Ascending aorta (tissue), 2 donors: Measurements from ENCODE around the gene COL3A1. TPM values are rescaled to one million over a fixed set of nuclear protein-coding genes. Genes with fewer than 3 reads are reported as not detected.

Experiments used
- DNase-seq, 2 donors: peaks; one replicate each; pipeline ENCODE4 v3.0.0-alpha.2; 2019; ENCODE audit warnings: low spot score in 2 of 2
- H3K27ac ChIP-seq, 2 donors: fragments of 200-600 bp; sonication (generic); one replicate each; pipeline ENCODE4 v1.5.1; 2016 to 2017; ENCODE audit warnings: mild to moderate bottlenecking in 1 of 2
- H3K27me3 ChIP-seq: fragments of 200-600 bp; sonication (generic); one replicate; pipeline ENCODE4 v1.5.1; 2017
- H3K36me3 ChIP-seq, 2 donors: fragments of 200-600 bp; sonication (generic); one replicate each; pipeline ENCODE4 v1.5.1; 2016
- H3K4me1 ChIP-seq, 2 donors: fragments of 200-600 bp; sonication (generic); one replicate each; pipeline ENCODE4 v1.5.1; 2016 to 2017; ENCODE audit warnings: mild to moderate bottlenecking in 1 of 2
- H3K4me3 ChIP-seq, 2 donors: fragments of 200-600 bp; sonication (generic); one replicate each; pipeline ENCODE4 v1.5.1; 2016 to 2017; ENCODE audit warnings: mild to moderate bottlenecking in 1 of 2
- H3K9me3 ChIP-seq, 2 donors: fragments of 200-600 bp; sonication (generic); one replicate each; pipeline ENCODE4 v1.5.1; 2016
- CTCF ChIP-seq, 3 experiments: fragments of 200-600 bp in 2 of 3; fragments of 450-650 bp in 1 of 3; sonication (generic) in 2 of 3; IDR thresholded peaks; one replicate each; pipeline ENCODE4 v1.5.1; 2016 to 2019; ENCODE audit warnings: antibody characterized with exemption in 3 of 3, mild to moderate bottlenecking in 1 of 3, moderate library complexity in 1 of 3
- intact Hi-C: fragments of 100-400 bp; cut with DNase I; formaldehyde crosslinking; loops from one replicate; pipeline ENCODE4 v1.15.1; 2023
- total RNA-seq: library from RNA; depleted of rRNA; stranded (reverse); fragments of >200 nt; gene quantifications from one replicate; pipeline ENCODE4 v1.1.0, GENCODE V29; 2016

The COL3A1 gene
- total RNA-seq, 1 donor from 2014 or later, result 411 TPM

GRCh38 chr2:188944442-188944841, 29.7 kb upstream of the COL3A1 start:
- Histone ChIP-seq H3K9me3 (no peaks in the 10 kb centered on the region), H3K27me3 (no peaks in the 10 kb centered on the region), H3K4me1 (no peaks in the 10 kb centered on the region), H3K36me3 (no peaks in the 10 kb centered on the region), H3K27ac (no peak overlapping the region), H3K4me3 (no peak overlapping the region)
- no peak for DNase-seq
- intact Hi-C loops, result no loop called here
- no peak for TF ChIP-seq CTCF (IDR thresholded peaks at IDR 0.05)

- Histone ChIP-seq H3K27me3 (no peaks in the 10 kb centered on the region), H3K4me1 (no peaks in the 10 kb centered on the region), H3K4me3 (no peak overlapping the region), H3K36me3 (no peaks in the 10 kb centered on the region), H3K9me3 (no peaks in the 10 kb centered on the region), H3K27ac (no peak overlapping the region)
- intact Hi-C loops, result no loop called here
- TF ChIP-seq CTCF (IDR thresholded peaks at IDR 0.05), result no peak
- no peak for DNase-seq
Observed at GRCh38 chr2:188949046-188949818, 24.9 kb upstream of the COL3A1 start.

GRCh38 chr2:188952901-188953300, 21.3 kb upstream of the COL3A1 start:
- no peaks in the 10 kb centered on the region for H3K9me3 ChIP-seq
- H3K27me3 ChIP-seq, result no peaks in the 10 kb centered on the region
- no peak for DNase-seq
- no peaks in the 10 kb centered on the region for H3K4me1 ChIP-seq
- no peak overlapping the region for H3K4me3 ChIP-seq
- TF ChIP-seq CTCF (IDR thresholded peaks at IDR 0.05), result no peak
- H3K27ac ChIP-seq, result no peak overlapping the region
- H3K36me3 ChIP-seq, result no peaks in the 10 kb centered on the region
- intact Hi-C loops, result no loop called here

- no peak for TF ChIP-seq CTCF (IDR thresholded peaks at IDR 0.05)
- no peak overlapping the region for H3K4me3 ChIP-seq
- intact Hi-C loops, result no loop called here
Observed at GRCh38 chr2:188956290-188956689, 17.9 kb upstream of the COL3A1 start.

GRCh38 chr2:188956961-188957360, 17.2 kb upstream of the COL3A1 start:
- DNase-seq, result no peak
- Histone ChIP-seq H3K4me3 (no peak overlapping the region), H3K4me1 (no peaks in the 10 kb centered on the region), H3K36me3 (no peaks in the 10 kb centered on the region), H3K27me3 (no peaks in the 10 kb centered on the region), H3K9me3 (no peaks in the 10 kb centered on the region), H3K27ac (no peak overlapping the region)
- no peak for TF ChIP-seq CTCF (IDR thresholded peaks at IDR 0.05)
- intact Hi-C loops, result no loop called here

More at GRCh38 chr2:188956290-188956689, 17.9 kb upstream of the COL3A1 start:
- Histone ChIP-seq H3K9me3 (no peaks in the 10 kb centered on the region), H3K27ac (no peak overlapping the region), H3K36me3 (no peaks in the 10 kb centered on the region), H3K27me3 (no peaks in the 10 kb centered on the region), H3K4me1 (no peaks in the 10 kb centered on the region)
- no peak for DNase-seq
